Measurements from ENCODE around the gene GBX2. TPM values are rescaled to one million over a fixed set of nuclear protein-coding genes. Genes with fewer than 3 reads are reported as not detected.

GBX2 gene
- total and polyA plus RNA-seq, 2 of the 8 experiments (the other 6 are each of a cell fraction or from before 2014, with no cell fraction given): 0.38 to 0.89 TPM

- Histone ChIP-seq H3K4ac (replicated peaks; ENCODE audit: insufficient read length, low read depth, low read length) (no peak overlapping the region), H4K91ac (replicated peaks; ENCODE audit: insufficient read length, low read length) (no peak overlapping the region), H3K36me3 (ENCODE audit: control insufficient read depth in 2 of 4, insufficient read depth in 4 of 4, low read length in 3 of 4) (no peaks in the 10 kb centered on the region), H4K8ac (ENCODE audit: extremely low read depth, insufficient read depth, low read length) (no peak overlapping the region), H2BK12ac (ENCODE audit: low read depth, low read length) (no peak overlapping the region), H3K56ac (replicated peaks; ENCODE audit: insufficient read length, low read depth, low read length) (no peak overlapping the region), H2BK5ac (ENCODE audit: low read depth, low read length) (no peak overlapping the region), H3K23ac (ENCODE audit: insufficient read length) (no peak overlapping the region), H3K9ac (replicated peaks in 1 of 4; ENCODE audit: extremely low read depth in 1 of 4, low read depth in 3 of 4, low read length in 3 of 4) (no peak overlapping the region), H2AFZ (ENCODE audit: low read length) (no peak overlapping the region), H3K27ac (ENCODE audit: low read depth, low read length) (no peak overlapping the region), H3K4me1 (replicated peaks in 1 of 4; ENCODE audit: control insufficient read depth in 3 of 4, insufficient read depth in 4 of 4, low read length in 3 of 4) (peaks cover 0 to 7% (median 2%) of the 10 kb centered on the region in 4 experiments; a peak in 5 of 7 replicates), H2BK20ac (ENCODE audit: low read length) (no peak overlapping the region), H3K27me3 (replicated peaks in 1 of 4; ENCODE audit: control insufficient read depth in 3 of 4, extremely low read depth in 1 of 4, insufficient read depth in 3 of 4, low read length in 3 of 4) (no peaks in the 10 kb centered on the region; a peak in 1 of 7 replicates), H3K4me3 (ENCODE audit: extremely low read depth in 1 of 4, insufficient read depth in 2 of 4, low read depth in 3 of 4, low read length in 4 of 4) (no peak overlapping the region), H3K4me2 (ENCODE audit: insufficient read depth in 1 of 2, low read depth in 2 of 2, low read length in 2 of 2) (no peak overlapping the region), H2BK120ac (replicated peaks; ENCODE audit: low read depth, low read length) (no peak overlapping the region), H4K20me1 (replicated peaks in 1 of 2; ENCODE audit: control insufficient read depth in 1 of 2, insufficient read depth in 2 of 2, low read length in 2 of 2) (no peaks in the 10 kb centered on the region), H3K79me1 (ENCODE audit: low read depth, low read length) (no peaks in the 10 kb centered on the region), H3K9me3 (ENCODE audit: insufficient read depth in 2 of 2, low read depth in 1 of 2, low read length in 1 of 2) (no peaks in the 10 kb centered on the region), H3K18ac (ENCODE audit: extremely low read depth, low read length) (no peak overlapping the region), H3K23me2 (ENCODE audit: low read depth, low read length) (no peaks in the 10 kb centered on the region), H3K14ac (ENCODE audit: insufficient read length) (no peak overlapping the region), H2BK15ac (ENCODE audit: low read length) (no peak overlapping the region), H4K5ac (ENCODE audit: insufficient read length, low read depth, low read length) (no peak overlapping the region), H2AK5ac (ENCODE audit: low read depth, low read length) (no peak overlapping the region), H3K79me2 (ENCODE audit: control insufficient read depth in 1 of 2, insufficient read depth in 2 of 2, low read length in 2 of 2) (no peaks in the 10 kb centered on the region)
- DNase-seq (ENCODE audit: low read depth in 1 of 2, low spot score in 2 of 2) (no peak), FAIRE-seq (peak; percentile 19)
- ChIA-PET POLR2A (ENCODE audit: partially characterized antibody) (no interaction called here), CTCF (ENCODE audit: partially characterized antibody) (no interaction called here)
- WGBS, 2 experiments (ENCODE audit: extremely low coverage in 1 of 2, insufficient coverage in 1 of 2, insufficient read length in 1 of 2, insufficient replicate concordance in 2 of 2, low coverage in 1 of 2, low lambda C conversion rate in 2 of 2, missing lambda C conversion rate in 1 of 2): 84% methylated on average over 2 of the region's 2 CpGs; no CpG with 5 or more reads in 1 of the 2 experiments
- no peak for TF ChIP-seq TCF12 (IDR thresholded peaks at IDR 0.05; ENCODE audit: low read depth, low read length)
These were observed 37.9 kb upstream of the GBX2 start for GRCh38 chr2:236205867-236206645.

Measured in H1 (cell line).